NT2/D1 (cell line): ENCODE results near the gene MARK3.

Experiments used
- SUZ12 ChIP-seq: IDR thresholded peaks from 2 replicates; pipeline ENCODE4 v1.6.1; 2011; ENCODE audit not compliant: insufficient read length, insufficient read depth; ENCODE audit errors: extremely low read depth
- YY1 ChIP-seq: IDR thresholded peaks from 2 replicates; pipeline ENCODE4 v1.6.1; 2011; ENCODE audit not compliant: insufficient read length, insufficient read depth

DNA sequence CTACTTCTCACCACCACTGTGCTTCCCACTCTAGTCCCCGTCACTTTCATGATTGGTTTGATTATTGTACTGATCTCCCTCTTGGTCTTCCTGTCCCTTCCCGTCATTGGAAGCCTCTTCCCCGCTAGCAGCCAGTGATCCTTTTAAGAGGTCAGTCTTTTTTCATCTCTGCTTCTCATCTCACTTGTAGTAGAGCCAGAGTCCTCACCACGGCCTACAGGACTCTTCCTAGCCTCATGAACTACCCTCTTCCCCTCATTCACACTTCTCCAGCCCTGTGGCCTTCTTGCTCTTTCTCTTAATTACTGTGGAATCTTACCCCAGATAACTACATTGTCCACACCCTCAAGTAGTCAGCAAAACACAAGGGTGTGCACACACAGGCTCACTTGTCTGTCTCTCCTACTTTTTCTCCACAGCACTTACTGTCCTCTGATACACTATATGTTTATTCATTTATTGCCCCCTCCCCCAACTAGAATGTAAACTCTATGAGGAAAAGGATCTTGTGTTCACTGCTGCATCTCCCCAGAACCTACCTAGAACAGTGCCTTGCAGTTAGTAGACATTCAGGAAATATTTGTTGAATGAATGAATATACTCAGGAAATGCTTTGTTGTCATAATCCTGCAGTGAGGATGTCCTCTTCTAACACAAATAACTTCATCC is 71.1 kb downstream of the MARK3 start:
- TF ChIP-seq YY1 = no peak
- no peak for TF ChIP-seq SUZ12
